H9 (cell line): Measurements from ENCODE around the gene WSCD1. TPM values are rescaled to one million over a fixed set of nuclear protein-coding genes. Genes with fewer than 3 reads are reported as not detected.

ENCODE experiments used
- DNase-seq: peaks from one replicate; pipeline ENCODE4 v3.0.0-alpha.2; 2017
- H2AFZ ChIP-seq: one replicate; pipeline ENCODE4 v1.6.1; 2013; ENCODE audit warnings: mild to moderate bottlenecking, low read length, control low read depth, moderate library complexity
- H2AK5ac ChIP-seq: 2 replicates; pipeline ENCODE4 v1.6.1; 2013; ENCODE audit warnings: low read length, control low read depth, mixed read lengths; ENCODE audit not compliant: insufficient read length
- H2BK120ac ChIP-seq: one replicate; pipeline ENCODE4 v1.6.1; 2013; ENCODE audit warnings: low read depth, mild to moderate bottlenecking, low read length, control low read depth, inconsistent platforms; ENCODE audit not compliant: poor library complexity, severe bottlenecking
- H2BK12ac ChIP-seq: 2 replicates; pipeline ENCODE4 v1.6.1; 2013; ENCODE audit warnings: low read length, control low read depth, mixed read lengths, low read depth; ENCODE audit not compliant: insufficient read length
- H2BK15ac ChIP-seq: 2 replicates; pipeline ENCODE4 v1.6.1; 2013; ENCODE audit warnings: low read depth, low read length, control low read depth
- H2BK20ac ChIP-seq: one replicate; pipeline ENCODE4 v1.6.1; 2013; ENCODE audit warnings: low read depth, mild to moderate bottlenecking, low read length, control low read depth, inconsistent platforms; ENCODE audit not compliant: poor library complexity, severe bottlenecking
- H2BK5ac ChIP-seq: 2 replicates; pipeline ENCODE4 v1.6.1; 2013; ENCODE audit warnings: low read length, control low read depth, mixed read lengths; ENCODE audit not compliant: insufficient read length
- H3K14ac ChIP-seq: 2 replicates; pipeline ENCODE4 v1.6.1; 2013; ENCODE audit warnings: low read length, control low read depth; ENCODE audit not compliant: insufficient read depth
- H3K18ac ChIP-seq: 2 replicates; pipeline ENCODE4 v1.6.1; 2013; ENCODE audit warnings: low read depth, mild to moderate bottlenecking, mixed read lengths, low read length, control low read depth; ENCODE audit not compliant: insufficient read length
- H3K23ac ChIP-seq: 2 replicates; pipeline ENCODE4 v1.6.1; 2013; ENCODE audit warnings: low read length, control low read depth, mixed read lengths, low read depth; ENCODE audit not compliant: insufficient read length
- H3K23me2 ChIP-seq: 2 replicates; pipeline ENCODE4 v1.6.1; 2013; ENCODE audit warnings: low read depth, mild to moderate bottlenecking, mixed read lengths, low read length, control low read depth; ENCODE audit not compliant: insufficient read length, poor library complexity, severe bottlenecking
- H3K27ac ChIP-seq: 2 replicates; pipeline ENCODE4 v1.5.1; 2013; ENCODE audit warnings: low read length, control low read depth, mixed read lengths, low read depth; ENCODE audit not compliant: insufficient read length
- H3K27me3 ChIP-seq: 2 replicates; pipeline ENCODE4 v1.6.1; 2013; ENCODE audit warnings: low read length, control low read depth, inconsistent platforms; ENCODE audit not compliant: insufficient read depth
- H3K4ac ChIP-seq: 2 replicates; pipeline ENCODE4 v1.6.1; 2013; ENCODE audit warnings: low read depth, mild to moderate bottlenecking, control low read depth, inconsistent platforms, low read length, moderate library complexity
- H3K4me1 ChIP-seq: 2 replicates; pipeline ENCODE4 v1.6.1; 2013; ENCODE audit warnings: low read length, control low read depth, inconsistent platforms; ENCODE audit not compliant: insufficient read depth
- H3K4me2 ChIP-seq: 2 replicates; pipeline ENCODE4 v1.6.1; 2013; ENCODE audit warnings: low read length, control low read depth, mixed read lengths; ENCODE audit not compliant: insufficient read length, insufficient read depth
- H3K56ac ChIP-seq: 2 replicates; pipeline ENCODE4 v1.6.1; 2013; ENCODE audit warnings: low read depth, mild to moderate bottlenecking, mixed read lengths, low read length, control low read depth; ENCODE audit not compliant: insufficient read length
- H3K79me1 ChIP-seq: 2 replicates; pipeline ENCODE4 v1.6.1; 2013; ENCODE audit warnings: low read depth, mild to moderate bottlenecking, moderate library complexity, low read length, control low read depth, inconsistent platforms; ENCODE audit not compliant: insufficient read depth, poor library complexity, severe bottlenecking
- H3K79me2 ChIP-seq: 2 replicates; pipeline ENCODE4 v1.6.1; 2013; ENCODE audit warnings: low read length, control low read depth, inconsistent platforms; ENCODE audit not compliant: insufficient read depth
- H3K9ac ChIP-seq: 2 replicates; pipeline ENCODE4 v1.6.1; 2013; ENCODE audit warnings: low read length, control low read depth, mixed read lengths; ENCODE audit not compliant: insufficient read length; ENCODE audit errors: extremely low read depth
- H3K9me3 ChIP-seq: one replicate; pipeline ENCODE4 v1.6.1; 2013; ENCODE audit warnings: low read depth, low read length, inconsistent platforms; ENCODE audit not compliant: control insufficient read depth
- H3T11ph ChIP-seq: one replicate; pipeline ENCODE4 v1.6.1; 2013; ENCODE audit warnings: mild to moderate bottlenecking, low read length, control low read depth, inconsistent platforms
- H4K20me1 ChIP-seq: one replicate; pipeline ENCODE4 v1.6.1; 2013; ENCODE audit not compliant: control insufficient read depth, insufficient read length, insufficient read depth
- H4K5ac ChIP-seq: 2 replicates; pipeline ENCODE4 v1.6.1; 2013; ENCODE audit warnings: low read depth, mild to moderate bottlenecking, mixed read lengths, low read length, control low read depth; ENCODE audit not compliant: insufficient read length
- H4K8ac ChIP-seq: replicated peaks from 2 replicates; pipeline ENCODE4 v1.6.1; 2013; ENCODE audit warnings: low read length, control low read depth, mixed read lengths, low read depth; ENCODE audit not compliant: insufficient read length
- H4K91ac ChIP-seq: 2 replicates; pipeline ENCODE4 v1.6.1; 2013; ENCODE audit warnings: low read depth, mild to moderate bottlenecking, moderate library complexity, mixed read lengths, low read length, control low read depth; ENCODE audit not compliant: insufficient read length
- H3K27ac Mint-ChIP-seq, 3 experiments: 2 replicates in 2 of 3; 3 replicates in 1 of 3; pipeline ENCODE4 v1.8.0; 2020 to 2021; ENCODE audit warnings: mixed read lengths in 3 of 3, mild to moderate bottlenecking in 1 of 3, moderate library complexity in 1 of 3
- H3K27me3 Mint-ChIP-seq: 2 replicates; pipeline ENCODE4 v1.8.0; 2021; ENCODE audit warnings: low read depth, mild to moderate bottlenecking, moderate library complexity, mixed read lengths
- H3K36me3 Mint-ChIP-seq, 3 experiments: 2 replicates in 2 of 3; 3 replicates in 1 of 3; pipeline ENCODE4 v1.8.0; 2020 to 2021; ENCODE audit warnings: low read depth in 3 of 3, mixed read lengths in 3 of 3; ENCODE audit not compliant: insufficient read depth in 1 of 3
- H3K4me1 Mint-ChIP-seq, 2 experiments: 2 replicates each; pipeline ENCODE4 v1.8.0; 2020; ENCODE audit warnings: mixed read lengths in 2 of 2
- H3K4me3 Mint-ChIP-seq, 2 experiments: 2 replicates in 1 of 2; 3 replicates in 1 of 2; pipeline ENCODE4 v1.8.0; 2020 to 2021; ENCODE audit warnings: mild to moderate bottlenecking in 2 of 2, mixed read lengths in 2 of 2, moderate library complexity in 1 of 2
- H3K9me3 Mint-ChIP-seq, 2 experiments: 2 replicates in 1 of 2; 3 replicates in 1 of 2; pipeline ENCODE4 v1.8.0; 2020; ENCODE audit warnings: mild to moderate bottlenecking in 2 of 2, mixed read lengths in 2 of 2, moderate library complexity in 1 of 2
- CTCF ChIP-seq: fragments of 200-600 bp; sonication (generic); conservative IDR thresholded peaks from 3 replicates; pipeline ENCODE4 v1.8.0; 2021; ENCODE audit warnings: antibody characterized with exemption, mild to moderate bottlenecking
- WGBS: extraction: QIAGEN DNeasy Blood & Tissue Kit; methylation state at CpG from one replicate; pipeline ENCODE4 v1.1.7; 2013; ENCODE audit warnings: missing lambda C conversion rate, low lambda C conversion rate, mixed read lengths; ENCODE audit not compliant: insufficient read length; ENCODE audit errors: extremely low coverage; 5-methylcytosine and 5-hydroxymethylcytosine counted together
- total RNA-seq: library from RNA; stranded (reverse); gene quantifications from 2 replicates; pipeline ENCODE4 v1.2.1, GENCODE V29; 2021

WSCD1 gene
- total RNA-seq, 1 experiment from 2014 or later, result 33.6 TPM

GRCh38 chr17:6098823-6099180 lies 28.6 kb downstream of the WSCD1 start:
- Histone ChIP-seq H3K27ac (peak overlapping the region; percentile 23), H4K5ac (no peak overlapping the region), H4K8ac (no peak overlapping the region), H3K79me1 (no peaks in the 10 kb centered on the region), H2BK15ac (0 out of 2 replicates have a peak overlapping the region, but pooled peaks have one; percentile 17), H2BK5ac (no peak overlapping the region), H3K18ac (peak overlapping the region; percentile 49), H3K27me3 (no peaks in the 10 kb centered on the region), H3K9me3 (no peaks in the 10 kb centered on the region), H4K91ac (no peak overlapping the region), H3K23ac (no peak overlapping the region), H3K4ac (no peak overlapping the region), H3K4me2 (no peak overlapping the region), H2BK12ac (peak overlapping the region; percentile 10), H2BK120ac (no peak overlapping the region), H2BK20ac (no peak overlapping the region), H3K14ac (0 out of 2 replicates have a peak overlapping the region, but pooled peaks have one; percentile 41), H3K9ac (no peak overlapping the region), H3K4me1 (peaks cover 21% of the 10 kb centered on the region; the same call in 1 of the 2 replicates), H3K79me2 (no peaks in the 10 kb centered on the region), H3T11ph (no peak overlapping the region), H4K20me1 (no peaks in the 10 kb centered on the region), H3K56ac (no peak overlapping the region), H3K23me2 (peaks cover 5% of the 10 kb centered on the region), H2AK5ac (no peak overlapping the region), H2AFZ (no peak overlapping the region)
- peaks cover 51 to 56% of the 10 kb centered on the region in 2 experiments for H3K4me1 Mint-ChIP-seq
- H3K4me3 Mint-ChIP-seq, result 0 out of 5 replicates have a peak overlapping the region, but pooled peaks of 1 of the 2 experiments have one; percentile 3
- no peak for DNase-seq
- TF ChIP-seq CTCF, result no peak
- H3K9me3 Mint-ChIP-seq, result no peaks in the 10 kb centered on the region
- WGBS, result no CpG with 5 or more reads among the region's 1 CpG
- H3K27me3 Mint-ChIP-seq, result no peaks in the 10 kb centered on the region
- H3K27ac Mint-ChIP-seq, result peak overlapping the region; percentile 57 to 95 (median 71)
- H3K36me3 Mint-ChIP-seq, result peaks cover 40 to 57% (median 49%) of the 10 kb centered on the region in 3 experiments
